HFF-Myc (cell line): ENCODE results near the gene SIGLEC11.
A peak's percentile ranks its signal among the peaks of the same experiment; 100 is the strongest.
"Not testable (repeated sequence)": the region's sequence is repeated elsewhere in the genome, so short reads cannot be mapped to it uniquely, and the experiment has no call there.

Experiments
- DNase-seq: peaks from one replicate; pipeline ENCODE4 v3.0.0-alpha.2; 2011; ENCODE audit warnings: low read depth; ENCODE audit errors: extremely low read depth
- H3K4me3 ChIP-seq: replicated peaks from 2 replicates; pipeline ENCODE4 v1.5.1; 2011; ENCODE audit warnings: low read depth, mild to moderate bottlenecking, control low read depth, low read length
- CTCF ChIP-seq: IDR thresholded peaks from 2 replicates; pipeline ENCODE4 v1.5.1; 2012; ENCODE audit warnings: mild to moderate bottlenecking, low read depth, low read length, control low read depth; ENCODE audit errors: missing control alignments

SIGLEC11 gene

GRCh38 chr19:49960980-49961379 is at the start of gene SIGLEC11:
Gene SIGLEC11 (minus strand): TSS chr19:49961172. CDS start chr19:49961081, 91 bp downstream.
- not testable (repeated sequence) for H3K4me3 ChIP-seq, DNase-seq

- no peak for DNase-seq
- no peak overlapping the region for H3K4me3 ChIP-seq
- TF ChIP-seq CTCF: peak; percentile 22
These were observed 47.6 kb upstream of the SIGLEC11 start for GRCh38 chr19:50008532-50008931.

GRCh38 chr19:50007947-50008346 is 47.0 kb upstream of the SIGLEC11 start:
- TF ChIP-seq CTCF: no peak
- no peak for DNase-seq
- no peak overlapping the region for H3K4me3 ChIP-seq

GRCh38 chr19:50007170-50007569 is 46.2 kb upstream of the SIGLEC11 start:
- no peak for DNase-seq
- H3K4me3 ChIP-seq: no peak overlapping the region
- TF ChIP-seq CTCF: no peak

GRCh38 chr19:50005428-50005827 is 44.5 kb upstream of the SIGLEC11 start:
- no peak overlapping the region for H3K4me3 ChIP-seq
- DNase-seq: no peak
- TF ChIP-seq CTCF: no peak

- DNase-seq: peak; percentile 91
- no peak overlapping the region for H3K4me3 ChIP-seq
- TF ChIP-seq CTCF: no peak
These were observed 42.9 kb upstream of the SIGLEC11 start for GRCh38 chr19:50003810-50004419.

- DNase-seq: no peak
- TF ChIP-seq CTCF: no peak
- H3K4me3 ChIP-seq: no peak overlapping the region
These were observed 42.3 kb upstream of the SIGLEC11 start for GRCh38 chr19:50003254-50003788.
